Psoas muscle (tissue), 8 donors: ENCODE measurements around the gene CHD8. TPM values are rescaled to one million over a fixed set of nuclear protein-coding genes. Genes with fewer than 3 reads are reported as not detected.

ENCODE experiments used
- ATAC-seq, 4 donors: fragments of 200-7000 bp; cut with Tn5 transposase; one replicate each; pipeline ENCODE4 v1.9.1; 2020; ENCODE audit warnings: moderate library complexity in 3 of 4, mild to moderate bottlenecking in 2 of 4
- DNase-seq, 2 donors: peaks; one replicate each; pipeline ENCODE4 v3.0.0-alpha.2; 2020
- H3K27ac ChIP-seq: fragments of 200-600 bp; one replicate; pipeline ENCODE4 v1.8.0; 2022
- H3K27me3 ChIP-seq, 3 donors: fragments of 200-600 bp in 1 of 3; one replicate each; pipeline versions ENCODE4 v1.6.1 to v1.8.0; 2013 to 2022; ENCODE audit warnings: low read length in 2 of 3, mild to moderate bottlenecking in 2 of 3, moderate library complexity in 1 of 3; ENCODE audit not compliant: insufficient read depth in 3 of 3
- H3K36me3 ChIP-seq, 2 donors: fragments of 200-600 bp in 1 of 2; one replicate each; pipeline versions ENCODE4 v1.6.1 to v1.8.0; 2013 to 2022; ENCODE audit warnings: low read depth in 1 of 2, mild to moderate bottlenecking in 1 of 2, moderate library complexity in 1 of 2; ENCODE audit not compliant: insufficient read depth in 1 of 2
- H3K4me1 ChIP-seq: fragments of 200-600 bp; one replicate; pipeline ENCODE4 v1.8.0; 2022
- H3K4me3 ChIP-seq: fragments of 200-600 bp; one replicate; pipeline ENCODE4 v1.8.0; 2022; ENCODE audit warnings: mild to moderate bottlenecking
- H3K9me3 ChIP-seq: fragments of 200-600 bp; one replicate; pipeline ENCODE4 v1.8.0; 2022
- WGBS, 3 donors: extraction: QIAGEN DNeasy Blood & Tissue Kit; methylation state at CpG; one replicate each; pipeline versions ENCODE4 v1.1.6 to v1.1.7; 2013; 5-methylcytosine and 5-hydroxymethylcytosine counted together
- intact Hi-C, 2 donors: fragments of 100-400 bp; cut with DNase I; formaldehyde crosslinking; loops; one replicate each; pipeline versions ENCODE4 v1.11.0 to v1.14.2; 2022
- polyA plus RNA-seq, 3 donors: library from polyadenylated mRNA; stranded (reverse); fragments of 200-250 nt; gene quantifications; one replicate each; pipeline ENCODE4 v1.2.3, GENCODE V29; 2013
- total RNA-seq, 4 donors: library from RNA; stranded (reverse); fragmentation: NEBNext Ultra II Directional in 2 of 4; extraction: Animal tissue kit (Norgen Biotek cat#: 25700) in 2 of 4; gene quantifications; one replicate each; pipeline versions ENCODE4 v1.2.1 to v1.2.4, GENCODE V29; 2021 to 2023
- TF ChIP-seq, protein P1 (sequence below): fragments of 200-600 bp; IDR thresholded peaks from one replicate; pipeline ENCODE4 v1.8.0; 2022; ENCODE audit warnings: antibody characterized with exemption
- donor health status: healthy with polysubstance abuse.
- donor health status: DM: no; HTN: no; CAD: no; lungs with moderate emphysema.
- donor health status: Bipolar disorder and iron deficiency.
- donor health status: healthy.
- donor health status: DM: yes; HTN: yes; CAD: no.
- donor health status: DM: no; HTN: no; CAD: no.
- donor health status: DM: no; HTN: no; CAD: no.
- donor health status: DM: yes; HTN: yes; CAD: no.

Gene CHD8
- total and polyA plus RNA-seq, 7 donors = 11.5 to 40.1 (median 27.1) TPM

DNA sequence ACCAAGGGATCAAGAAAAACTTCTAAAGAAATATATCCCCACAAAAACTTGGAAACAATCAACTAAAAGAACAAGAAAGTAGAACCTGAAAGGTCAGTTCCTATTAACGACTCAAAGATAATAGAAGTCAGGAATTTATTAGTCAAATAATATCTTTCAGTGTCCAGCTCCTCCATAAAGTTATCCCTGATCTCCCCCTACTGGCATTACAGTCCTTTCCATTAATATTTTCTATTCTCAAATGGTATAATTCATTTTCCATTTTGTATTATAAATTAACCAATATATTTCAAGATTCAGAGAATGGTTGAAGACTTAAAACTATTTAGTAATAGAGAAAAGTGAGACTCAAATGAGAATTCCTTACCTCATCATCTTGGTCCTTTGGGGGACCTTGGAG, 60.5 kb downstream of the CHD8 start:
- TF ChIP-seq, protein P1, sequence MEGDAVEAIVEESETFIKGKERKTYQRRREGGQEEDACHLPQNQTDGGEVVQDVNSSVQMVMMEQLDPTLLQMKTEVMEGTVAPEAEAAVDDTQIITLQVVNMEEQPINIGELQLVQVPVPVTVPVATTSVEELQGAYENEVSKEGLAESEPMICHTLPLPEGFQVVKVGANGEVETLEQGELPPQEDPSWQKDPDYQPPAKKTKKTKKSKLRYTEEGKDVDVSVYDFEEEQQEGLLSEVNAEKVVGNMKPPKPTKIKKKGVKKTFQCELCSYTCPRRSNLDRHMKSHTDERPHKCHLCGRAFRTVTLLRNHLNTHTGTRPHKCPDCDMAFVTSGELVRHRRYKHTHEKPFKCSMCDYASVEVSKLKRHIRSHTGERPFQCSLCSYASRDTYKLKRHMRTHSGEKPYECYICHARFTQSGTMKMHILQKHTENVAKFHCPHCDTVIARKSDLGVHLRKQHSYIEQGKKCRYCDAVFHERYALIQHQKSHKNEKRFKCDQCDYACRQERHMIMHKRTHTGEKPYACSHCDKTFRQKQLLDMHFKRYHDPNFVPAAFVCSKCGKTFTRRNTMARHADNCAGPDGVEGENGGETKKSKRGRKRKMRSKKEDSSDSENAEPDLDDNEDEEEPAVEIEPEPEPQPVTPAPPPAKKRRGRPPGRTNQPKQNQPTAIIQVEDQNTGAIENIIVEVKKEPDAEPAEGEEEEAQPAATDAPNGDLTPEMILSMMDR = no peak
- no peaks in the 10 kb centered on the region for H3K27me3 ChIP-seq
- H3K36me3 ChIP-seq = peaks cover 17 to 100% of the 10 kb centered on the region in 2 donors
- no peaks in the 10 kb centered on the region for H3K9me3 ChIP-seq
- DNase-seq = no peak
- H3K27ac ChIP-seq = no peak overlapping the region
- 1 to 53% (median 45%) methylated on average over 1 of the region's 1 CpG for WGBS, 3 donors
- intact Hi-C loops = no loop called here
- no peak overlapping the region for H3K4me3 ChIP-seq
- no peak for ATAC-seq
- no peaks in the 10 kb centered on the region for H3K4me1 ChIP-seq

DNA sequence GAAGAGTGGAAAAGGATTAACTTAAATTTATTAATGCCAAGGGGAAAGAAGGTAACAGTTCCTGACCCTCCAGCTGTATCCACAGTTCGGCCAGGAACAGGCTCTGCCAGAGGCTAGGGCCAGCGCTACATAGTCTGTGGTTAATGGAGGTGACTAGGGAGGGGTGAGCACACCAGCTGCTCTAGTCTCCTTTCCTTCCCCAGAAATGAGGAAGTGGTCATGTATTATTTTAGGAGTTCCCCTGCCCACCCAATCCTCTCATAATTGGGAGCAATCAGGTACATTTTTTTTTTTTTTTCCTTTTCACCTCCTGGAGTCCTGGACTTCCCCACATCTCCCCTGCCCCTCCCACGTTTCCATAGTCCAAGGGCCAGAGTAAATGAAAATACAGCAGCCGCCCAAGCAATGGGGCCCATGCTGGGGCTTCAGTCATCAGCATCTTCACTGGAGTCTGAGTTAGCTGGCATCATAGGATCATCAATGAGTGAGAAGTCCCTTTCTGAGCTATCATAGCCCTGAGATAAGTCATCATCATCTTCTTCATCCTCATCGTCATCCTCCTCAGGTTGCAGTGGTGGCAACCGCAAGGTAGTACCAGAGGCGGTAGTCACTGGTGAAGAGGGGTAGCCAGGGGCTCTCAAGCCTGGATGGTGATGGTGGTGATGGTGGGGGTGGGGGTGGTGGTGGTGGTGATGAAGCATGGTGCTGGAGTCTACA, 70.6 kb downstream of the CHD8 start:
- Histone ChIP-seq H3K27me3 (no peaks in the 10 kb centered on the region), H3K27ac (no peak overlapping the region), H3K36me3 (peaks cover 0 to 53% of the 10 kb centered on the region in 2 donors), H3K4me3 (peak overlapping the region; percentile 82), H3K9me3 (no peaks in the 10 kb centered on the region), H3K4me1 (peaks cover 25% of the 10 kb centered on the region)
- intact Hi-C loops = loop anchor here (10.0 kb wide), 3 partner anchors 89 to 151 kb away; partner anchors contain the start of genes HNRNPC (in 1 of the 2), RAB2B (in 1 of the 2) and TOX4 (in 1 of the 2)
- ATAC-seq (no peak), DNase-seq (no peak)
- TF ChIP-seq, protein P1 = no peak
- WGBS, 3 donors = 86 to 92% (median 87%) methylated on average over 7 of the region's 7 CpGs

DNA sequence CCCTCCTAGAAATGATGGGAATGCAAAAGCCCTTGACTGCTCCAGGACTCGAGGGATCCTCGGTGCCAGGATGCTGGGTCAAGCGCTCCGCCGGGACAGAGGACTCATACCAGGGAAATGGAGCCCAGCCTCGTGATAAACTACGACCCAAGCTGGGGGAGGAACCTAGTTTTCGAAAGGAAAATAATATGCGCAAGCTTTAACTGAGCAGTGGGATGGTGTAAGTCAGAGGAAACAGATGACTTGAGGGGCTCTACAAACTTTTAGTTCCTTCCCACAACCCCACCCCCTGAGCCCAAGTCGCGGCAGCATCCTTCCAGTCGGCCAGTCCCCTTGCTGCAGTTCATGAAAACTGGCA, 71.5 kb downstream of the CHD8 start:
- no peaks in the 10 kb centered on the region for H3K27me3 ChIP-seq
- peaks cover 25% of the 10 kb centered on the region for H3K4me1 ChIP-seq
- no peaks in the 10 kb centered on the region for H3K9me3 ChIP-seq
- no peak for DNase-seq
- 1 to 2% (median 2%) methylated on average over 12 of the region's 12 CpGs for WGBS, 3 donors
- no peak for ATAC-seq
- intact Hi-C loops = loop anchor here (5.0 to 10.0 kb wide), 4 partner anchors 90 to 150 kb away; partner anchors contain the start of genes RAB2B (in 2 of the 2), TOX4 (in 2 of the 2) and HNRNPC (in 1 of the 2)
- peak overlapping the region; percentile 82 for H3K4me3 ChIP-seq
- peak overlapping the region; percentile 90 for H3K27ac ChIP-seq
- TF ChIP-seq, protein P1 = no peak
- peaks cover 0 to 44% of the 10 kb centered on the region in 2 donors for H3K36me3 ChIP-seq

DNA sequence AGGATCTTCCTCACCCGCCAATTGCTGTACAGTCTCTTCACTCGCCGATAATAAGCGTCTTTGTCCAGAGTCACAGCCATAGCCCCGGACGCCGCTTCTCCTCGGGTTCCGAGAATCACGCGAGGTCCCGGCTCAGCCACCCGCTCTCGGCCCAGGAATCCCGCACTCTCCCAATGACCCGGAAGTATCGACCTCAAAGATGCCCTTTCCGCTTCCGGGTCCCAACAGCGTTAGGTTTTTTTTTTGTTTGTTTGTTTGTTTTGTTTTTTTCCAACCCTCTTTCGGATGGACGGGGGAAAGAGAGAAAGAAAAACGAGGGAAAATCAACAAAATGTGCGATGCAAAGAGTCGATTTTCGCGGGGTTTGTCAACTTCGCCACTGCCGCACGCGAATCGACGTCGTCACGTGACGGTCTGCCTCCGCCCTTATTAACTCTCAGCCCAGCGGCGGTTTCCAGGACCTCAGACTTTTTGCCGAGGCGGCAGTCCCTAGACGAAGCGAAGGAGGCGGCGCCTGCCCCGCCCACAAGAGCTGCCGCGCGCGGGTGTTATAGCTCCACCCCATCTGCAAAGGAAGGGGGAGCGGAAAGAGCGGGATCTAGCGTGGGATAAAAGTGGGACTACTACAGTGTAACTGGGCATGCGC, 72.0 kb downstream of the CHD8 start, which contains the start of gene SUPT16H:
TSS of gene SUPT16H (minus strand) at position 172 of the 646 bp plus-strand sequence. CDS start at position 80, 92 bp downstream.
- H3K4me3 ChIP-seq = peak within 1 kb of the TSS; percentile 82
- DNase-seq (peak; percentile 96 to 98), ATAC-seq (peak; percentile 97 to 99 (median 99))
- peaks cover 25% of the 10 kb centered on the region for H3K4me1 ChIP-seq
- 0% methylated on average over 54 of the region's 54 CpGs for WGBS, 3 donors
- TF ChIP-seq, protein P1 = no peak
- intact Hi-C loops = loop anchor here (5.0 to 10.0 kb wide), 4 partner anchors 91 to 149 kb away; partner anchors contain the start of genes RAB2B (in 2 of the 2), TOX4 (in 2 of the 2) and HNRNPC (in 1 of the 2)
- peak within 1 kb of the TSS; percentile 90 for H3K27ac ChIP-seq
- H3K9me3 ChIP-seq = no peaks in the 10 kb centered on the region
- peaks cover 0 to 39% of the 10 kb centered on the region in 2 donors for H3K36me3 ChIP-seq
- H3K27me3 ChIP-seq = no peaks in the 10 kb centered on the region
